Esophagus muscularis mucosa (tissue), 4 donors: ENCODE measurements around the gene AOAH.

Source experiments
- EP300 ChIP-seq: sonication (generic); formaldehyde crosslinking; IDR thresholded peaks from one replicate; pipeline ENCODE4 v1.6.1; 2017; ENCODE audit warnings: antibody characterized with exemption
- POLR2A ChIP-seq: fragments of 450-650 bp; IDR thresholded peaks from one replicate; pipeline ENCODE4 v1.6.1; 2017; ENCODE audit warnings: antibody characterized with exemption, moderate library complexity, mild to moderate bottlenecking, low read depth
- POLR2AphosphoS5 ChIP-seq, 2 donors: sonication (generic); formaldehyde crosslinking; IDR thresholded peaks; one replicate each; pipeline ENCODE4 v1.6.1; 2017; ENCODE audit warnings: antibody characterized with exemption in 2 of 2
- TF ChIP-seq, protein P1 (sequence below), 3 experiments: fragments of 200-600 bp in 2 of 3; fragments of 450-650 bp in 1 of 3; sonication (generic) in 2 of 3; IDR thresholded peaks; one replicate each; pipeline ENCODE4 v1.5.1; 2017 to 2019; ENCODE audit warnings: antibody characterized with exemption in 3 of 3, mild to moderate bottlenecking in 2 of 3, moderate library complexity in 1 of 3

DNA sequence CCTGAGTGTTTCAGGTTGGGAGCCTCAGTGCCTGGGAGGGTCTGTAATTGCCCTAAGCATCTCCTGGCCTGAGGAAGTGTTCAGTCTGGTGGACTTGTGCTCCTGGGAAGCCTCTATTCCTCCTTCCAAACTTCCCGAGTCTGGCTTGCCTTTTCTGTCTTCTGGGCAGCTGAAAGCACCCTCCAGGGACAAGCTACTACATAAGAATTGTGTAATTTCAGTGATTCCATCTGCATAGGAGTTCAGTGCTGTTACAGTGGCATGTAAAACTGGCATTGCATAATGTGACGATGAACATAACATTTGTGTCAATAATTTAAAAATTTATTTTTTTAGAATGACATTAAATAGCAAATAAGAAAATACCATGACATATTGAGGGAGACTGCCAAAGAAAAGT lies 109.3 kb downstream of the AOAH start:
- TF ChIP-seq, protein P1, sequence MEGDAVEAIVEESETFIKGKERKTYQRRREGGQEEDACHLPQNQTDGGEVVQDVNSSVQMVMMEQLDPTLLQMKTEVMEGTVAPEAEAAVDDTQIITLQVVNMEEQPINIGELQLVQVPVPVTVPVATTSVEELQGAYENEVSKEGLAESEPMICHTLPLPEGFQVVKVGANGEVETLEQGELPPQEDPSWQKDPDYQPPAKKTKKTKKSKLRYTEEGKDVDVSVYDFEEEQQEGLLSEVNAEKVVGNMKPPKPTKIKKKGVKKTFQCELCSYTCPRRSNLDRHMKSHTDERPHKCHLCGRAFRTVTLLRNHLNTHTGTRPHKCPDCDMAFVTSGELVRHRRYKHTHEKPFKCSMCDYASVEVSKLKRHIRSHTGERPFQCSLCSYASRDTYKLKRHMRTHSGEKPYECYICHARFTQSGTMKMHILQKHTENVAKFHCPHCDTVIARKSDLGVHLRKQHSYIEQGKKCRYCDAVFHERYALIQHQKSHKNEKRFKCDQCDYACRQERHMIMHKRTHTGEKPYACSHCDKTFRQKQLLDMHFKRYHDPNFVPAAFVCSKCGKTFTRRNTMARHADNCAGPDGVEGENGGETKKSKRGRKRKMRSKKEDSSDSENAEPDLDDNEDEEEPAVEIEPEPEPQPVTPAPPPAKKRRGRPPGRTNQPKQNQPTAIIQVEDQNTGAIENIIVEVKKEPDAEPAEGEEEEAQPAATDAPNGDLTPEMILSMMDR (IDR thresholded peaks at IDR 0.05), result no peak
- TF ChIP-seq POLR2A (no peak), POLR2AphosphoS5 (IDR thresholded peaks at IDR 0.05) (no peak), EP300 (no peak)
